HEK293 (cell line): ENCODE data around the gene CFL1.

Source experiments
- CTCF ChIA-PET: fragments of 350-600 bp; formaldehyde crosslinking; extraction: SDS; loops from one replicate; lab custom pipeline; 2021; ENCODE audit warnings: antibody characterized with exemption; lab: Yijun Ruan, JAX
- POLR2A ChIA-PET: fragments of 300-600 bp; formaldehyde crosslinking; extraction: SDS; loops from one replicate; lab custom pipeline; 2020; ENCODE audit warnings: antibody characterized with exemption, inconsistent platforms; lab: Yijun Ruan, JAX
- H3K27ac ChIP-seq: fragments of 200-500 bp; sonication (Bioruptor generic); 2 replicates; pipeline ENCODE4 v1.5.1; 2014; ENCODE audit warnings: low read depth, low read length, control low read depth, inconsistent platforms; ENCODE audit errors: extremely low read depth
- H3K36me3 ChIP-seq, 2 experiments: fragments of 200-500 bp in 1 of 2; sonication (Bioruptor generic) in 1 of 2; 1 replicate in 1 of 2; 2 replicates in 1 of 2; pipeline ENCODE4 v1.5.1; 2014 to 2017; ENCODE audit warnings: inconsistent platforms in 2 of 2, low read length in 2 of 2; ENCODE audit not compliant: control insufficient read depth in 2 of 2, insufficient read depth in 1 of 2
- H3K4me1 ChIP-seq: fragments of 200-500 bp; sonication (Bioruptor generic); 2 replicates; pipeline ENCODE4 v1.5.1; 2014; ENCODE audit warnings: mild to moderate bottlenecking, low read length, inconsistent platforms; ENCODE audit not compliant: control insufficient read depth, insufficient read depth
- H3K4me3 ChIP-seq: 2 replicates; pipeline ENCODE4 v1.5.1; 2011; ENCODE audit warnings: low read depth, mild to moderate bottlenecking, control low read depth, low read length, moderate library complexity
- H3K9me3 ChIP-seq: fragments of 200-500 bp; sonication (Bioruptor generic); 2 replicates; pipeline ENCODE4 v1.5.1; 2014; ENCODE audit warnings: low read depth, low read length, inconsistent platforms; ENCODE audit not compliant: control insufficient read depth, insufficient read depth
- GLI2 ChIP-seq: fragments of 450-650 bp; formaldehyde crosslinking; IDR thresholded peaks from 2 replicates; pipeline ENCODE4; 2017; ENCODE audit warnings: missing biosample characterization, missing genetic modification characterization, low read depth, borderline replicate concordance
- KLF8 ChIP-seq: fragments of 450-650 bp; formaldehyde crosslinking; IDR thresholded peaks from 2 replicates; pipeline ENCODE4 v1.5.1; 2016; ENCODE audit warnings: missing biosample characterization, missing genetic modification characterization
- RBAK ChIP-seq: fragments of 450-650 bp; formaldehyde crosslinking; IDR thresholded peaks from 2 replicates; pipeline ENCODE4 v1.5.1; 2016; ENCODE audit warnings: missing biosample characterization, missing genetic modification characterization
- SCRT1 ChIP-seq: fragments of 450-650 bp; formaldehyde crosslinking; IDR thresholded peaks from 2 replicates; pipeline ENCODE4 v1.5.1; 2016; ENCODE audit warnings: missing biosample characterization, missing genetic modification characterization, borderline replicate concordance
- SP3 ChIP-seq: fragments of 450-650 bp; formaldehyde crosslinking; IDR thresholded peaks from 2 replicates; pipeline ENCODE4 v1.5.1; 2016; ENCODE audit warnings: missing biosample characterization, missing genetic modification characterization
- TRIM28 ChIP-seq: IDR thresholded peaks from 2 replicates; pipeline ENCODE4 v1.6.1; 2011; ENCODE audit warnings: low read length, control low read depth, borderline replicate concordance
- YY1 ChIP-seq: fragments of 450-650 bp; formaldehyde crosslinking; IDR thresholded peaks from 2 replicates; pipeline ENCODE4 v1.5.1; 2018; ENCODE audit warnings: missing biosample characterization, missing genetic modification characterization
- ZNF121 ChIP-seq: fragments of 450-650 bp; formaldehyde crosslinking; IDR thresholded peaks from 2 replicates; pipeline ENCODE4 v1.5.1; 2016; ENCODE audit warnings: missing biosample characterization, missing genetic modification characterization
- ZNF132 ChIP-seq: fragments of 450-650 bp; formaldehyde crosslinking; IDR thresholded peaks from 2 replicates; pipeline ENCODE4 v1.5.1; 2017; ENCODE audit warnings: missing biosample characterization, missing genetic modification characterization, borderline replicate concordance
- ZNF211 ChIP-seq: fragments of 450-650 bp; formaldehyde crosslinking; IDR thresholded peaks from 2 replicates; pipeline ENCODE4 v1.5.1; 2016; ENCODE audit warnings: low read depth, missing biosample characterization, missing genetic modification characterization
- ZNF341 ChIP-seq: fragments of 450-650 bp; formaldehyde crosslinking; IDR thresholded peaks from 2 replicates; pipeline ENCODE4; 2016; ENCODE audit warnings: low read depth, missing biosample characterization, missing genetic modification characterization
- ZNF350 ChIP-seq: fragments of 450-650 bp; formaldehyde crosslinking; IDR thresholded peaks from 2 replicates; pipeline ENCODE4 v1.5.0; 2017; ENCODE audit warnings: missing biosample characterization, mild to moderate bottlenecking, missing genetic modification characterization
- ZNF37A ChIP-seq: fragments of 450-650 bp; IDR thresholded peaks from 2 replicates; pipeline ENCODE4 v1.5.1; 2018; ENCODE audit warnings: missing biosample characterization, missing genetic modification characterization
- ZNF394 ChIP-seq: fragments of 450-650 bp; formaldehyde crosslinking; IDR thresholded peaks from 2 replicates; pipeline ENCODE4 v1.5.1; 2016; ENCODE audit warnings: missing biosample characterization, missing genetic modification characterization, mild to moderate bottlenecking, moderate library complexity, borderline replicate concordance
- ZNF585B ChIP-seq: fragments of 450-650 bp; formaldehyde crosslinking; IDR thresholded peaks from 2 replicates; pipeline ENCODE4 v1.5.1; 2016; ENCODE audit warnings: missing biosample characterization, missing genetic modification characterization
- ZNF654 ChIP-seq: fragments of 450-650 bp; formaldehyde crosslinking; IDR thresholded peaks from 2 replicates; pipeline ENCODE4 v1.5.1; 2016; ENCODE audit warnings: low read depth, missing biosample characterization, missing genetic modification characterization
- ZNF658 ChIP-seq: fragments of 450-650 bp; formaldehyde crosslinking; IDR thresholded peaks from 2 replicates; pipeline ENCODE4; 2016; ENCODE audit warnings: missing biosample characterization, missing genetic modification characterization
- ZNF660 ChIP-seq: fragments of 450-650 bp; IDR thresholded peaks from 2 replicates; pipeline ENCODE4 v1.5.1; 2018; ENCODE audit warnings: missing biosample characterization, mild to moderate bottlenecking, missing genetic modification characterization
- TF ChIP-seq, protein P1 (sequence below): fragments of 450-650 bp; formaldehyde crosslinking; IDR thresholded peaks from 2 replicates; pipeline ENCODE4 v1.5.1; 2016; ENCODE audit warnings: missing biosample characterization, missing genetic modification characterization
- TF ChIP-seq, protein P2 (sequence below): fragments of 450-650 bp; IDR thresholded peaks from 2 replicates; pipeline ENCODE4 v1.5.1; 2018; ENCODE audit warnings: missing biosample characterization, mild to moderate bottlenecking, missing genetic modification characterization
- TF ChIP-seq, protein P3 (sequence below): fragments of 450-650 bp; formaldehyde crosslinking; IDR thresholded peaks from 2 replicates; pipeline ENCODE4 v1.5.1; 2017; ENCODE audit warnings: missing biosample characterization, missing genetic modification characterization
- TF ChIP-seq, protein P4 (sequence below): fragments of 450-650 bp; formaldehyde crosslinking; IDR thresholded peaks from 2 replicates; pipeline ENCODE4 v1.5.1; 2016; ENCODE audit warnings: missing biosample characterization, missing genetic modification characterization
- TF ChIP-seq, protein P5 (sequence below): fragments of 450-650 bp; formaldehyde crosslinking; IDR thresholded peaks from 2 replicates; pipeline ENCODE4 v1.5.1; 2016; ENCODE audit warnings: missing biosample characterization, missing genetic modification characterization
- TF ChIP-seq, protein P6 (sequence below): fragments of 450-650 bp; formaldehyde crosslinking; optimal IDR thresholded peaks from 2 replicates; pipeline ENCODE3; 2016; ENCODE audit warnings: missing biosample characterization, mild to moderate bottlenecking, missing genetic modification characterization

Gene CFL1

DNA sequence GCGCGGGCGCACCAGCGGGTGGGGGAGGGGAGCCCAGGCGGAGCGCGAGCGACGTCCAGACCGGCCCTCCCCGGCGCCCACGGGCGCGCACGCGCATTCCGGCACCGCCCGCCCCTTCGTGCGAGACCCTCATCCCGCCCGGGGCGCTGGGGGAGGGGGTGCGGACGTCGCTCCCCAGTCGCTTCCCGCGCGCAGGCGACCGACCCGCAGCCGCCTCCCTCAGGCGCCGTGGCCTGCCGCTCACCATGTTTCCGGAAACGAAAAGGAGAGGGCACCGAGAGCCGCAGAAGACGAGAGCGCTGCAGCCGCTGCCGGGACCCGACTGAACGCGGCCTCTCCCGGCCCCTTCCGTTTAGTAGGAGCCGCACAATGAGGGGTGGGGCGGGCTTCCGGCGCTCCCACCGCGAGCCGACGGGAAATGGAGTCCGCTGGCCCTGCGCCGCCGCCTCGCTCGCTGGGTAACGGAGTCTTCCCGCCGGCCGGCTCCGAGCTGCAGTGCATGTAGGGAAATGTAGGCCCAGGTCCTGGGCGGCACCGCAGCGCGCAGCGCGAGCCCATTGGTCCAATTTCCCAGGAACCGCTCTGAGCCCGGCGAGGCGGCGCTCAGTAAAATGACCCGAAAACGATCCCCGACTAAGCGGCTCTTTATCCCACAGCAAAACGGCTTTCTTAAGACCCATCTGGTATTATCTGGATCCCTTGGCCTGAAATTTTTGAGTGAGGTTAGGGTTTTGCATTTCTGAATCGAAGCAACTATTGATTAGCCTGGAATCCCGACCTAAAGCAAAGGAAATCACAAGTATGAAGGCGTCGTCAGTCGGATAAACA is at the start of gene CFL1 (continued):
- TF ChIP-seq, protein P1, sequence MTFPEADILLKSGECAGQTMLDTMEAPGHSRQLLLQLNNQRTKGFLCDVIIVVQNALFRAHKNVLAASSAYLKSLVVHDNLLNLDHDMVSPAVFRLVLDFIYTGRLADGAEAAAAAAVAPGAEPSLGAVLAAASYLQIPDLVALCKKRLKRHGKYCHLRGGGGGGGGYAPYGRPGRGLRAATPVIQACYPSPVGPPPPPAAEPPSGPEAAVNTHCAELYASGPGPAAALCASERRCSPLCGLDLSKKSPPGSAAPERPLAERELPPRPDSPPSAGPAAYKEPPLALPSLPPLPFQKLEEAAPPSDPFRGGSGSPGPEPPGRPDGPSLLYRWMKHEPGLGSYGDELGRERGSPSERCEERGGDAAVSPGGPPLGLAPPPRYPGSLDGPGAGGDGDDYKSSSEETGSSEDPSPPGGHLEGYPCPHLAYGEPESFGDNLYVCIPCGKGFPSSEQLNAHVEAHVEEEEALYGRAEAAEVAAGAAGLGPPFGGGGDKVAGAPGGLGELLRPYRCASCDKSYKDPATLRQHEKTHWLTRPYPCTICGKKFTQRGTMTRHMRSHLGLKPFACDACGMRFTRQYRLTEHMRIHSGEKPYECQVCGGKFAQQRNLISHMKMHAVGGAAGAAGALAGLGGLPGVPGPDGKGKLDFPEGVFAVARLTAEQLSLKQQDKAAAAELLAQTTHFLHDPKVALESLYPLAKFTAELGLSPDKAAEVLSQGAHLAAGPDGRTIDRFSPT (tag by site-specific recombination), result no peak
- TF ChIP-seq SCRT1 (no peak), ZNF341 (tag by site-specific recombination) (no peak; the same call in 1 of the 2 replicates), ZNF121 (tag by site-specific recombination) (no peak), GLI2 (tag by site-specific recombination) (no peak), ZNF350 (tag by site-specific recombination) (no peak), ZNF658 (tag by site-specific recombination) (no peak), ZNF660 (peak; percentile 76; the same call in 1 of the 2 replicates), ZNF211 (tag by site-specific recombination) (no peak), ZNF394 (tag by site-specific recombination) (peak; percentile 32; the same call in 1 of the 2 replicates), ZNF654 (tag by site-specific recombination) (no peak), TRIM28 (no peak)
- TF ChIP-seq, protein P2, sequence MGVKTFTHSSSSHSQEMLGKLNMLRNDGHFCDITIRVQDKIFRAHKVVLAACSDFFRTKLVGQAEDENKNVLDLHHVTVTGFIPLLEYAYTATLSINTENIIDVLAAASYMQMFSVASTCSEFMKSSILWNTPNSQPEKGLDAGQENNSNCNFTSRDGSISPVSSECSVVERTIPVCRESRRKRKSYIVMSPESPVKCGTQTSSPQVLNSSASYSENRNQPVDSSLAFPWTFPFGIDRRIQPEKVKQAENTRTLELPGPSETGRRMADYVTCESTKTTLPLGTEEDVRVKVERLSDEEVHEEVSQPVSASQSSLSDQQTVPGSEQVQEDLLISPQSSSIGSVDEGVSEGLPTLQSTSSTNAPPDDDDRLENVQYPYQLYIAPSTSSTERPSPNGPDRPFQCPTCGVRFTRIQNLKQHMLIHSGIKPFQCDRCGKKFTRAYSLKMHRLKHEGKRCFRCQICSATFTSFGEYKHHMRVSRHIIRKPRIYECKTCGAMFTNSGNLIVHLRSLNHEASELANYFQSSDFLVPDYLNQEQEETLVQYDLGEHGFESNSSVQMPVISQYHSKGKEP (tag by site-specific recombination), result 0 out of 2 replicates have a peak, but pooled peaks have one; percentile 8
- TF ChIP-seq, protein P3, sequence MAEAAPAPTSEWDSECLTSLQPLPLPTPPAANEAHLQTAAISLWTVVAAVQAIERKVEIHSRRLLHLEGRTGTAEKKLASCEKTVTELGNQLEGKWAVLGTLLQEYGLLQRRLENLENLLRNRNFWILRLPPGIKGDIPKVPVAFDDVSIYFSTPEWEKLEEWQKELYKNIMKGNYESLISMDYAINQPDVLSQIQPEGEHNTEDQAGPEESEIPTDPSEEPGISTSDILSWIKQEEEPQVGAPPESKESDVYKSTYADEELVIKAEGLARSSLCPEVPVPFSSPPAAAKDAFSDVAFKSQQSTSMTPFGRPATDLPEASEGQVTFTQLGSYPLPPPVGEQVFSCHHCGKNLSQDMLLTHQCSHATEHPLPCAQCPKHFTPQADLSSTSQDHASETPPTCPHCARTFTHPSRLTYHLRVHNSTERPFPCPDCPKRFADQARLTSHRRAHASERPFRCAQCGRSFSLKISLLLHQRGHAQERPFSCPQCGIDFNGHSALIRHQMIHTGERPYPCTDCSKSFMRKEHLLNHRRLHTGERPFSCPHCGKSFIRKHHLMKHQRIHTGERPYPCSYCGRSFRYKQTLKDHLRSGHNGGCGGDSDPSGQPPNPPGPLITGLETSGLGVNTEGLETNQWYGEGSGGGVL, result no peak

DNA sequence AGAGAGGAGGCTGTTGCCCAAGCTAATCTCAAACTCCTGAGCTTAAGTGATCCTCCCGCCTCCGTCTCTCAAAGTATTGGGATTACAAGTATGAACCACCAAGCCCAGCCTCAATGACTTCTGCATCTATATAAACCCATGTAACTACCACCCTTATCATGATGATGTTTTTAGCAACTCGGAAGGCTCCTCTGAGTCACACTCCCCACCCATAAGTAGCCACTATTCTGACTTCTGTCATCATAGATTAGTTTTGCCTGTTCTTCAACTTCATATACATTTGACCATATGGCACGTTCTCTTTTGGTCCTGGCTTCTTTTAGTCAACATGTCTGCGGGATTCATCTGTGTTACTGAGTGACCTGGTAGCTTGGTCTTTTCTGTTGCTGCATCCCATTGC is 48.6 kb upstream of the CFL1 start:
- Histone ChIP-seq H3K4me3 (no peak overlapping the region), H3K9me3 (no peaks in the 10 kb centered on the region), H3K27ac (no peak overlapping the region), H3K36me3 (no peaks in the 10 kb centered on the region), H3K4me1 (no peaks in the 10 kb centered on the region)
- CTCF ChIA-PET, result interaction anchor here (0.8 to 11.8 kb wide), 5 partner anchors 9 to 47 kb away, joined by 4 to 189 read pairs (median 5); partner anchors contain the start of genes CCDC85B, FIBP and MUS81
- POLR2A ChIA-PET, result interaction anchor here (0.7 to 1.2 kb wide), 2 partner anchors 16 to 18 kb away, joined by 3 read pairs; partner anchors contain the start of genes CCDC85B and FIBP
- TF ChIP-seq, protein P4, sequence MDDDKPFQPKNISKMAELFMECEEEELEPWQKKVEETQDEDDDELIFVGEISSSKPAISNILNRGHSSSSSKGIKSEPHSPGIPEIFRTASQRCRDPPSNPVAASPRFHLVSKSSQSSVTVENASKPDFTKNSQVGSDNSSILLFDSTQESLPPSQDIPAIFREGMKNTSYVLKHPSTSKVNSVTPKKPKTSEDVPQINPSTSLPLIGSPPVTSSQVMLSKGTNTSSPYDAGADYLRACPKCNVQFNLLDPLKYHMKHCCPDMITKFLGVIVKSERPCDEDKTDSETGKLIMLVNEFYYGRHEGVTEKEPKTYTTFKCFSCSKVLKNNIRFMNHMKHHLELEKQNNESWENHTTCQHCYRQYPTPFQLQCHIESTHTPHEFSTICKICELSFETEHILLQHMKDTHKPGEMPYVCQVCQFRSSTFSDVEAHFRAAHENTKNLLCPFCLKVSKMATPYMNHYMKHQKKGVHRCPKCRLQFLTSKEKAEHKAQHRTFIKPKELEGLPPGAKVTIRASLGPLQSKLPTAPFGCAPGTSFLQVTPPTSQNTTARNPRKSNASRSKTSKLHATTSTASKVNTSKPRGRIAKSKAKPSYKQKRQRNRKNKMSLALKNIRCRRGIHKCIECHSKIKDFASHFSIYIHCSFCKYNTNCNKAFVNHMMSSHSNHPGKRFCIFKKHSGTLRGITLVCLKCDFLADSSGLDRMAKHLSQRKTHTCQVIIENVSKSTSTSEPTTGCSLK (tag by site-specific recombination), result no peak
- TF ChIP-seq, protein P5, sequence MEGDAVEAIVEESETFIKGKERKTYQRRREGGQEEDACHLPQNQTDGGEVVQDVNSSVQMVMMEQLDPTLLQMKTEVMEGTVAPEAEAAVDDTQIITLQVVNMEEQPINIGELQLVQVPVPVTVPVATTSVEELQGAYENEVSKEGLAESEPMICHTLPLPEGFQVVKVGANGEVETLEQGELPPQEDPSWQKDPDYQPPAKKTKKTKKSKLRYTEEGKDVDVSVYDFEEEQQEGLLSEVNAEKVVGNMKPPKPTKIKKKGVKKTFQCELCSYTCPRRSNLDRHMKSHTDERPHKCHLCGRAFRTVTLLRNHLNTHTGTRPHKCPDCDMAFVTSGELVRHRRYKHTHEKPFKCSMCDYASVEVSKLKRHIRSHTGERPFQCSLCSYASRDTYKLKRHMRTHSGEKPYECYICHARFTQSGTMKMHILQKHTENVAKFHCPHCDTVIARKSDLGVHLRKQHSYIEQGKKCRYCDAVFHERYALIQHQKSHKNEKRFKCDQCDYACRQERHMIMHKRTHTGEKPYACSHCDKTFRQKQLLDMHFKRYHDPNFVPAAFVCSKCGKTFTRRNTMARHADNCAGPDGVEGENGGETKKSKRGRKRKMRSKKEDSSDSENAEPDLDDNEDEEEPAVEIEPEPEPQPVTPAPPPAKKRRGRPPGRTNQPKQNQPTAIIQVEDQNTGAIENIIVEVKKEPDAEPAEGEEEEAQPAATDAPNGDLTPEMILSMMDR (tag by site-specific recombination), result no peak
- no peak for TF ChIP-seq ZNF585B (tag by site-specific recombination)
- no peak for TF ChIP-seq KLF8
- no peak for TF ChIP-seq ZNF37A (tag by site-specific recombination)
- TF ChIP-seq, protein P6, sequence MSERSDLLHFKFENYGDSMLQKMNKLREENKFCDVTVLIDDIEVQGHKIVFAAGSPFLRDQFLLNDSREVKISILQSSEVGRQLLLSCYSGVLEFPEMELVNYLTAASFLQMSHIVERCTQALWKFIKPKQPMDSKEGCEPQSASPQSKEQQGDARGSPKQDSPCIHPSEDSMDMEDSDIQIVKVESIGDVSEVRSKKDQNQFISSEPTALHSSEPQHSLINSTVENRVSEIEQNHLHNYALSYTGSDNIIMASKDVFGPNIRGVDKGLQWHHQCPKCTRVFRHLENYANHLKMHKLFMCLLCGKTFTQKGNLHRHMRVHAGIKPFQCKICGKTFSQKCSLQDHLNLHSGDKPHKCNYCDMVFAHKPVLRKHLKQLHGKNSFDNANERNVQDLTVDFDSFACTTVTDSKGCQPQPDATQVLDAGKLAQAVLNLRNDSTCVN (tag by site-specific recombination), result no peak
- no peak for TF ChIP-seq RBAK
- no peak for TF ChIP-seq YY1 (tag by site-specific recombination)
- no peak for TF ChIP-seq ZNF132 (tag by site-specific recombination)
- no peak for TF ChIP-seq SP3 (tag by site-specific recombination)
